ENCODE measurements around the gene USP7. TPM values are rescaled to one million over a fixed set of nuclear protein-coding genes. Genes with fewer than 3 reads are reported as not detected.
A peak's percentile ranks its signal among the peaks of the same experiment; 100 is the strongest.

Gene USP7
- total RNA-seq, 3 donors from 2014 or later: 125 to 144 (median 130) TPM

DNA sequence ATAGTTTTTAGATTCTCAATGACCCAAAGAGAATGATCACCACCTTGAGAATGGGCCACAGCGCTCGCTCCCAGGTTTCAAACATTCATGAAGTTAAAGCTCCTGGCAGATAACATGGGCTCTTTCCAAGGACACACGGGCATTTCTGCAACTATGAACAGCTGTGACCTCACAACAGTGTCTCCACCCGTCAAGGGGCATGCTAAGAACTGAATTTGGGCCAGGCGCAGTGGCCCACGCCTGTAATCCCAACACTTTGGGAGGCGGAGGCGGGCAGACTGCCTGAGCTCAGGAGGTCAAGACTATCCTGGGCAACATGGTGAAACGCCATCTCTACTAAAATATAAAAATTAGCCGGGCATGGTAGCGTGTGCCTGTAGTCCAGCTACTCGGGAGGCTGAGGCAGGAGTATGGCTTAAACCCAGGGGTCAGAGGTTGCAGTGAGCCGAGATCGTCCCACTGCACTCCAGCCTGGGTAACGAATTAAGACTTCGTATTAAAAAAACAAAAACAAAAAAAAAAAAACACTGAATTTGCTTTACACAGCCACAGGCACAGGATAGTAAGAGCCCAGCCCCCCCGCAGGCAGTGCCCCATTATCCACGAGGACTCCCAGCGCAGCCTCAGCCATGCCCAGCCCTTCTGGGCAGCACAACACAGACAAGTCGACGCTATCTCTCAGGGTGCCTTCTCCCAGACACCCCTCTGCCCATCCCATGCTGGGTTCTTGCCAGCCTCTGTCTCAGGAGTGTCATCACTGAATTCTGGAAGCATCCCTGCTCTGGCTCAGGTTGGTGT, 7.2 kb downstream of the USP7 start:
- peaks cover 84% of the 10 kb centered on the region for H3K4me1 ChIP-seq (ENCODE audit: low read depth)
- H3K36me3 ChIP-seq (ENCODE audit: low read depth): no peaks in the 10 kb centered on the region
- no peaks in the 10 kb centered on the region for H3K9me3 ChIP-seq
- TF ChIP-seq CTCF (IDR thresholded peaks at IDR 0.05): no peak
- ATAC-seq (no peak), DNase-seq (peak in 1 of 3 donors; percentile 53)
- H3K4me3 ChIP-seq: no peak overlapping the region
- intact Hi-C loops (cut with DNase I, micrococcal nuclease): no loop called here

DNA sequence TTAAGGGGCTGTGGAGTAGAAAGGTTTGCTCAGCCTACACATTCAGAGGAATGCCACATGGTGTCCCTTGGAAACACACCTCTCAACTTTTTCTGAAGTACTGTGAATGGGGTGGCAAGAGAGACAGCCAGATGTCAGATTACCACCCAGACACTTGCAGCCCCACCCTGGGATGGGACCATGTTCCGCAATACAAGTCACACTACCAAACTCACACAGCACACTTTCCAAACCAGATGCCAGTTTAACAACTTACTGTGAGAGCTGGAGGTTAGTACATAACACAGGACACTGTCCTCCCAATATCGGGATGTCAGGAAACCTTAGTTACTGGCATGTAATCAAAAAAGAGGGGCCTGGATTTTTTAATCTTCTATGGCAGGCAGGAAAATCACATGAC, 7.9 kb downstream of the USP7 start:
- DNase-seq (no peak), ATAC-seq (peak; percentile 6)
- no peak for TF ChIP-seq CTCF (IDR thresholded peaks at IDR 0.05)
- Histone ChIP-seq H3K4me1 (ENCODE audit: low read depth) (peaks cover 84% of the 10 kb centered on the region), H3K36me3 (ENCODE audit: low read depth) (no peaks in the 10 kb centered on the region), H3K4me3 (no peak overlapping the region), H3K9me3 (no peaks in the 10 kb centered on the region)
- intact Hi-C loops (cut with DNase I, micrococcal nuclease): no loop called here

- no peak overlapping the region for H3K4me3 ChIP-seq
- TF ChIP-seq CTCF (IDR thresholded peaks at IDR 0.05): no peak
- ATAC-seq: no peak
- no peak for DNase-seq
- H3K36me3 ChIP-seq (ENCODE audit: low read depth): no peaks in the 10 kb centered on the region
- no peaks in the 10 kb centered on the region for H3K9me3 ChIP-seq
- H3K4me1 ChIP-seq (ENCODE audit: low read depth): peaks cover 83% of the 10 kb centered on the region
- intact Hi-C loops (cut with DNase I, micrococcal nuclease): no loop called here
These were observed 10.6 kb downstream of the USP7 start for GRCh38 chr16:8953064-8953463.

- DNase-seq (no peak), ATAC-seq (peak; percentile 51)
- TF ChIP-seq CTCF (IDR thresholded peaks at IDR 0.05): no peak
- H3K4me3 ChIP-seq: no peak overlapping the region
- no peaks in the 10 kb centered on the region for H3K36me3 ChIP-seq (ENCODE audit: low read depth)
- peaks cover 83% of the 10 kb centered on the region for H3K4me1 ChIP-seq (ENCODE audit: low read depth)
- intact Hi-C loops (cut with DNase I, micrococcal nuclease): no loop called here
- H3K9me3 ChIP-seq: no peaks in the 10 kb centered on the region
These were observed 11.4 kb downstream of the USP7 start for GRCh38 chr16:8952281-8952751.

DNA sequence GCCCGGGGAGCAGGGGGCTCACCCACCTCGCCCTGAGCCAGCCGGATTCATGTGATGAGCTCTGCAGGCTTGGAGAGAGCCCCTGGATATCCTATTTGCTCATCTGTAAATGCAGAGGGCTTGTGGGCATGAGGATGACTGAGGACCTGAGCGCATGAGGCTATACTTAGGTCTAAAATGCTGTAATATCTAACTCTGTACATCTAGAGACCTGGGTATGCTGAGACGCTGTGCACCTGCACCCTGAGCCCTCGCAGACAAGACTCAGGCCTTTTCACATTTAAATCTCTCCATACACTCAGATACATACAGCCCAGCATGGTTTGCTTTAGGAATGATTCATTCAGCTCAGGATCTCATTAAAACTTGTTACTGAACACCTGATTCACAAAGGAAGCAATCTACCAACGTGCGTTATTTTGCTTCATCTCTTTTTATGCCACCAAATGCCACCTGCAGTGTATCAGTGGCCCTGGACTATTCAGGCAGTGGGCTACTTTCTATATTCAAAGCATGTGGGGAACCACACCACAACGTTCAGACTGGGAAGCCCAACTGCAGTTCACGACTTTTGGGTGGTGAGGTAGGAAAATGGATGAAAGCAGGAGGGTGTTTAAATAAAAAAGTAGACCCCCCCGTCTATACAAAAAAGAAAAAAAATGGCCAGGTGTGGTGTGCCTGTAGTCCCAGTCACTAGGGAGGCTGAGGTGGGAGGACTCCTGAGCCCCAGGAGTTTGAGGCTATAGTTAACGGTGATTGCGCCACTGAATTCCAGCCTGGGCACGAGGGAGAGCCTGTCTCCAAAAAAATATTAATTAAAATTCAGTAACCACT, 12.0 kb downstream of the USP7 start:
- intact Hi-C loops (cut with DNase I, micrococcal nuclease): no loop called here
- no peak for TF ChIP-seq CTCF (IDR thresholded peaks at IDR 0.05)
- ATAC-seq (peak; percentile 51), DNase-seq (no peak)
- H3K4me3 ChIP-seq: no peak overlapping the region
- peaks cover 83% of the 10 kb centered on the region for H3K4me1 ChIP-seq (ENCODE audit: low read depth)
- H3K9me3 ChIP-seq: no peaks in the 10 kb centered on the region
- H3K36me3 ChIP-seq (ENCODE audit: low read depth): no peaks in the 10 kb centered on the region

All from mucosa of descending colon (tissue), 3 donors.